IgD-negative memory B cell (primary cell): ENCODE data around the gene CGB5. TPM values are rescaled to one million over a fixed set of nuclear protein-coding genes. Genes with fewer than 3 reads are reported as not detected.
"Not testable (repeated sequence)": the region's sequence is repeated elsewhere in the genome, so short reads cannot be mapped to it uniquely, and the experiment has no call there.

Source experiments
- H3K27ac Mint-ChIP-seq, 3 donors: one replicate each; pipeline ENCODE4 v1.8.0; 2020 to 2022; ENCODE audit warnings: mild to moderate bottlenecking in 3 of 3, mixed read lengths in 3 of 3, moderate library complexity in 1 of 3
- H3K27me3 Mint-ChIP-seq: one replicate; pipeline ENCODE4 v1.8.0; 2021; ENCODE audit warnings: mixed read lengths
- H3K36me3 Mint-ChIP-seq: one replicate; pipeline ENCODE4 v1.8.0; 2020; ENCODE audit warnings: mild to moderate bottlenecking, mixed read lengths
- H3K4me1 Mint-ChIP-seq, 3 donors: one replicate each; pipeline ENCODE4 v1.8.0; 2020 to 2022; ENCODE audit warnings: mixed read lengths in 3 of 3, mild to moderate bottlenecking in 1 of 3
- H3K4me3 Mint-ChIP-seq, 4 donors: one replicate each; pipeline ENCODE4 v1.8.0; 2020 to 2022; ENCODE audit warnings: mild to moderate bottlenecking in 4 of 4, mixed read lengths in 4 of 4, moderate library complexity in 3 of 4
- H3K9me3 Mint-ChIP-seq, 3 donors: one replicate each; pipeline ENCODE4 v1.8.0; 2020 to 2021; ENCODE audit warnings: mixed read lengths in 3 of 3, mild to moderate bottlenecking in 1 of 3
- polyA plus RNA-seq: library from polyadenylated mRNA; unstranded; fragments of 300-500 nt; fragmentation: Illumina TruSeq; gene quantifications from one replicate; pipeline ENCODE4 v1.2.3, GENCODE V29; 2021

Gene CGB5
- polyA plus RNA-seq, 1 donor from 2014 or later: not detected

- H3K4me1 Mint-ChIP-seq: peaks cover 10 to 18% (median 18%) of the 10 kb centered on the region in 3 donors
- no peak overlapping the region for H3K27ac Mint-ChIP-seq
- peaks cover 1% of the 10 kb centered on the region for H3K36me3 Mint-ChIP-seq
- H3K9me3 Mint-ChIP-seq: no peaks in the 10 kb centered on the region
- H3K27me3 Mint-ChIP-seq: peaks cover 5% of the 10 kb centered on the region
- peak overlapping the region; percentile 85 to 98 (median 95) for H3K4me3 Mint-ChIP-seq
Measured at GRCh38 chr19:49017666-49018351, 25.8 kb upstream of the CGB5 start.

- H3K27ac Mint-ChIP-seq: peak overlapping the region in 2 of 3 donors; percentile 79 to 98
- peak overlapping the region; percentile 85 to 98 (median 95) for H3K4me3 Mint-ChIP-seq
- H3K27me3 Mint-ChIP-seq, H3K9me3 Mint-ChIP-seq, H3K36me3 Mint-ChIP-seq: not testable (repeated sequence)
- H3K4me1 Mint-ChIP-seq: peaks cover 10 to 18% (median 18%) of the 10 kb centered on the region in 3 donors
Measured at GRCh38 chr19:49018388-49019241, 25.0 kb upstream of the CGB5 start.

- Mint-ChIP-seq H3K9me3 (no peaks in the 10 kb centered on the region), H3K4me1 (peaks cover 10 to 18% (median 18%) of the 10 kb centered on the region in 3 donors), H3K27me3 (peaks cover 5% of the 10 kb centered on the region), H3K27ac (peak overlapping the region in 2 of 3 donors; percentile 79 to 98), H3K36me3 (peaks cover 1% of the 10 kb centered on the region), H3K4me3 (peak overlapping the region; percentile 85 to 98 (median 95))
Measured at GRCh38 chr19:49019242-49019932, 24.3 kb upstream of the CGB5 start.

- Mint-ChIP-seq H3K9me3 (no peaks in the 10 kb centered on the region), H3K36me3 (peaks cover 1% of the 10 kb centered on the region), H3K27me3 (peaks cover 5% of the 10 kb centered on the region), H3K27ac (no peak overlapping the region), H3K4me3 (peak overlapping the region; percentile 58 to 98 (median 90)), H3K4me1 (peaks cover 10 to 18% (median 18%) of the 10 kb centered on the region in 3 donors)
Measured at GRCh38 chr19:49020342-49020741, 23.3 kb upstream of the CGB5 start.

- peak overlapping the region in 1 of 3 donors; percentile 12 for H3K27ac Mint-ChIP-seq
- peaks cover 1% of the 10 kb centered on the region for H3K36me3 Mint-ChIP-seq
- H3K27me3 Mint-ChIP-seq: peaks cover 5% of the 10 kb centered on the region
- peaks cover 10 to 18% (median 18%) of the 10 kb centered on the region in 3 donors for H3K4me1 Mint-ChIP-seq
- peak overlapping the region; percentile 58 to 86 (median 74) for H3K4me3 Mint-ChIP-seq
- H3K9me3 Mint-ChIP-seq: no peaks in the 10 kb centered on the region
Measured at GRCh38 chr19:49020931-49021895, 22.4 kb upstream of the CGB5 start.

GRCh38 chr19:49022116-49022515 lies 21.5 kb upstream of the CGB5 start:
- Mint-ChIP-seq H3K27ac (no peak overlapping the region), H3K4me1 (peaks cover 10 to 18% (median 18%) of the 10 kb centered on the region in 3 donors), H3K27me3 (peaks cover 5% of the 10 kb centered on the region), H3K9me3 (no peaks in the 10 kb centered on the region), H3K4me3 (peak overlapping the region in 1 of 4 donors; percentile 86), H3K36me3 (peaks cover 1% of the 10 kb centered on the region)

GRCh38 chr19:49024233-49024632 lies 19.4 kb upstream of the CGB5 start, which contains the start of gene CGB3:
CGB3 (minus strand) TSS chr19:49024333; CDS start chr19:49023971, 362 bp downstream.
- not testable (repeated sequence) for H3K4me3 Mint-ChIP-seq, H3K27ac Mint-ChIP-seq, H3K36me3 Mint-ChIP-seq, H3K27me3 Mint-ChIP-seq, H3K9me3 Mint-ChIP-seq
- H3K4me1 Mint-ChIP-seq: peaks cover 7 to 15% (median 14%) of the 10 kb centered on the region in 3 donors

GRCh38 chr19:49025088-49025487 lies 18.6 kb upstream of the CGB5 start:
- H3K9me3 Mint-ChIP-seq, H3K4me3 Mint-ChIP-seq, H3K27ac Mint-ChIP-seq, H3K27me3 Mint-ChIP-seq, H3K36me3 Mint-ChIP-seq: not testable (repeated sequence)
- H3K4me1 Mint-ChIP-seq: peaks cover 5 to 14% (median 10%) of the 10 kb centered on the region in 3 donors

- not testable (repeated sequence) for H3K27ac Mint-ChIP-seq, H3K9me3 Mint-ChIP-seq, H3K36me3 Mint-ChIP-seq, H3K4me3 Mint-ChIP-seq, H3K27me3 Mint-ChIP-seq
- peaks cover 5 to 11% (median 8%) of the 10 kb centered on the region in 3 donors for H3K4me1 Mint-ChIP-seq
Measured at GRCh38 chr19:49025599-49025998, 18.0 kb upstream of the CGB5 start.

- H3K9me3 Mint-ChIP-seq, H3K27me3 Mint-ChIP-seq, H3K4me1 Mint-ChIP-seq, H3K36me3 Mint-ChIP-seq, H3K4me3 Mint-ChIP-seq, H3K27ac Mint-ChIP-seq: not testable (repeated sequence)
Measured at GRCh38 chr19:49028686-49029085, 15.0 kb upstream of the CGB5 start.

- not testable (repeated sequence) for H3K27ac Mint-ChIP-seq, H3K4me3 Mint-ChIP-seq, H3K36me3 Mint-ChIP-seq, H3K27me3 Mint-ChIP-seq, H3K9me3 Mint-ChIP-seq, H3K4me1 Mint-ChIP-seq
Measured at GRCh38 chr19:49029749-49030148, 13.9 kb upstream of the CGB5 start.

GRCh38 chr19:49030323-49030722 lies 13.3 kb upstream of the CGB5 start:
- H3K36me3 Mint-ChIP-seq, H3K4me3 Mint-ChIP-seq, H3K9me3 Mint-ChIP-seq, H3K27ac Mint-ChIP-seq, H3K4me1 Mint-ChIP-seq, H3K27me3 Mint-ChIP-seq: not testable (repeated sequence)

- not testable (repeated sequence) for H3K4me1 Mint-ChIP-seq, H3K36me3 Mint-ChIP-seq, H3K27me3 Mint-ChIP-seq, H3K27ac Mint-ChIP-seq, H3K4me3 Mint-ChIP-seq, H3K9me3 Mint-ChIP-seq
Measured at GRCh38 chr19:49031642-49032301, 11.9 kb upstream of the CGB5 start, which contains the start of gene CGB2. CGB2 (plus strand) TSS chr19:49031890; CDS start chr19:49032096, 206 bp downstream.

- H3K4me3 Mint-ChIP-seq, H3K4me1 Mint-ChIP-seq, H3K27ac Mint-ChIP-seq, H3K9me3 Mint-ChIP-seq, H3K36me3 Mint-ChIP-seq, H3K27me3 Mint-ChIP-seq: not testable (repeated sequence)
Measured at GRCh38 chr19:49036815-49037214, 6.8 kb upstream of the CGB5 start, which contains the start of gene CGB1. CGB1 (minus strand) TSS chr19:49036895; CDS start chr19:49036711, 184 bp downstream.
